ENCODE measurements around the gene PIK3CA. TPM values are rescaled to one million over a fixed set of nuclear protein-coding genes. Genes with fewer than 3 reads are reported as not detected.

The PIK3CA gene
- total RNA-seq, 1 experiment from 2014 or later, result 12.0 TPM

DNA sequence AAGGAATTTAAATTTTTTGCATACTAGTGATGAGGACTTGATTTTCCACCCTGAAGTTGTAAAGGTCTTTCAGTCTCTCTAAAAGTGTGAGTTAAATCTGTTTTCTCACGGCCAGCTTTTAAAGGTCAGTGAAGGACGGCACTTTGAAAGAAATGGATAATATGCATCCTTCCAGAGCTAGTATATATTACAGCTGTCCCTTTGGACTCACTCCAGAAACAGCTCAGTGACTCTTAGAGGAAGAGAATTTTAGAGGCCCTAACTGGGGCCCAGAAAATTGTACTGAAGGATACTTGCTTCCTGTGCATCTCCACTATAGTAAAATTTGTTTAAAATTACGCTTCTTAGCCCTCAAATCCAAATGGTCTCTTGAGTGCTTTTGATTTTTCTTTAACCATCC is 41.6 kb downstream of the PIK3CA start:
- H4K8ac ChIP-seq (replicated peaks; ENCODE audit: insufficient read length, low read depth, low read length), result no peak overlapping the region
- no peaks in the 10 kb centered on the region for H3K36me3 Mint-ChIP-seq (ENCODE audit: insufficient read depth in 1 of 3, low read depth in 3 of 3)
- no peak overlapping the region for H3T11ph ChIP-seq (ENCODE audit: low read length)
- H3K23me2 ChIP-seq (ENCODE audit: insufficient read length, low read depth, low read length, poor library complexity, severe bottlenecking), result no peaks in the 10 kb centered on the region
- H4K91ac ChIP-seq (ENCODE audit: insufficient read length, low read depth, low read length), result no peak overlapping the region
- H3K4me3 Mint-ChIP-seq, result no peak overlapping the region
- H4K20me1 ChIP-seq (ENCODE audit: control insufficient read depth, insufficient read depth, insufficient read length), result no peaks in the 10 kb centered on the region
- no peaks in the 10 kb centered on the region for H3K79me1 ChIP-seq (ENCODE audit: insufficient read depth, low read depth, low read length, poor library complexity, severe bottlenecking)
- H3K27me3 ChIP-seq (ENCODE audit: insufficient read depth, low read length), result no peaks in the 10 kb centered on the region
- no peaks in the 10 kb centered on the region for H3K9me3 ChIP-seq (ENCODE audit: control insufficient read depth, low read depth, low read length)
- peak overlapping the region; percentile 32 to 79 (median 42); a peak in 4 of 7 replicates for H3K27ac Mint-ChIP-seq
- no peak overlapping the region for H2AK5ac ChIP-seq (ENCODE audit: insufficient read length, low read length)
- H3K56ac ChIP-seq (ENCODE audit: insufficient read length, low read depth, low read length), result no peak overlapping the region
- no peak overlapping the region for H2BK15ac ChIP-seq (ENCODE audit: low read depth, low read length)
- no peak overlapping the region for H2BK5ac ChIP-seq (ENCODE audit: insufficient read length, low read length)
- no peak overlapping the region for H2BK120ac ChIP-seq (ENCODE audit: low read depth, low read length, poor library complexity, severe bottlenecking)
- no peak overlapping the region for H3K4ac ChIP-seq (ENCODE audit: low read depth, low read length)
- WGBS (ENCODE audit: extremely low coverage, insufficient read length, low lambda C conversion rate), result no CpG with 5 or more reads among the region's 3 CpGs
- no peaks in the 10 kb centered on the region for H3K9me3 Mint-ChIP-seq
- H3K4me1 ChIP-seq (ENCODE audit: insufficient read depth, low read length), result peaks cover 4% of the 10 kb centered on the region; the same call in 1 of the 2 replicates
- H3K27me3 Mint-ChIP-seq (ENCODE audit: low read depth), result no peaks in the 10 kb centered on the region
- no peak overlapping the region for H3K9ac ChIP-seq (ENCODE audit: extremely low read depth, insufficient read length, low read length)
- H3K18ac ChIP-seq (ENCODE audit: insufficient read length, low read depth, low read length), result no peak overlapping the region
- no peak overlapping the region for H3K14ac ChIP-seq (ENCODE audit: insufficient read depth, low read length)
- H2BK12ac ChIP-seq (ENCODE audit: insufficient read length, low read depth, low read length), result no peak overlapping the region
- no peak overlapping the region for H4K5ac ChIP-seq (ENCODE audit: insufficient read length, low read depth, low read length)
- no peak for DNase-seq
- H3K79me2 ChIP-seq (ENCODE audit: insufficient read depth, low read length), result no peaks in the 10 kb centered on the region
- H2AFZ ChIP-seq (ENCODE audit: low read length), result no peak overlapping the region
- no peak overlapping the region for H2BK20ac ChIP-seq (ENCODE audit: low read depth, low read length, poor library complexity, severe bottlenecking)
- no peak overlapping the region for H3K4me2 ChIP-seq (ENCODE audit: insufficient read depth, insufficient read length, low read length)
- peaks cover 41 to 45% of the 10 kb centered on the region in 2 experiments for H3K4me1 Mint-ChIP-seq
- H3K23ac ChIP-seq (ENCODE audit: insufficient read length, low read depth, low read length), result no peak overlapping the region
- TF ChIP-seq, protein P1, sequence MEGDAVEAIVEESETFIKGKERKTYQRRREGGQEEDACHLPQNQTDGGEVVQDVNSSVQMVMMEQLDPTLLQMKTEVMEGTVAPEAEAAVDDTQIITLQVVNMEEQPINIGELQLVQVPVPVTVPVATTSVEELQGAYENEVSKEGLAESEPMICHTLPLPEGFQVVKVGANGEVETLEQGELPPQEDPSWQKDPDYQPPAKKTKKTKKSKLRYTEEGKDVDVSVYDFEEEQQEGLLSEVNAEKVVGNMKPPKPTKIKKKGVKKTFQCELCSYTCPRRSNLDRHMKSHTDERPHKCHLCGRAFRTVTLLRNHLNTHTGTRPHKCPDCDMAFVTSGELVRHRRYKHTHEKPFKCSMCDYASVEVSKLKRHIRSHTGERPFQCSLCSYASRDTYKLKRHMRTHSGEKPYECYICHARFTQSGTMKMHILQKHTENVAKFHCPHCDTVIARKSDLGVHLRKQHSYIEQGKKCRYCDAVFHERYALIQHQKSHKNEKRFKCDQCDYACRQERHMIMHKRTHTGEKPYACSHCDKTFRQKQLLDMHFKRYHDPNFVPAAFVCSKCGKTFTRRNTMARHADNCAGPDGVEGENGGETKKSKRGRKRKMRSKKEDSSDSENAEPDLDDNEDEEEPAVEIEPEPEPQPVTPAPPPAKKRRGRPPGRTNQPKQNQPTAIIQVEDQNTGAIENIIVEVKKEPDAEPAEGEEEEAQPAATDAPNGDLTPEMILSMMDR (conservative IDR thresholded peaks at IDR 0.05), result no peak
- H3K27ac ChIP-seq (ENCODE audit: insufficient read length, low read depth, low read length), result no peak overlapping the region

All from H9 (cell line).